Mucosa of descending colon (tissue), 3 donors: Measurements from ENCODE around the gene MAFG. TPM values are rescaled to one million over a fixed set of nuclear protein-coding genes. Genes with fewer than 3 reads are reported as not detected.

Experiments used
- ATAC-seq: fragments of 200-7000 bp; cut with Tn5 transposase; one replicate; pipeline ENCODE4 v1.9.1; 2020; ENCODE audit warnings: mild to moderate bottlenecking, moderate library complexity
- DNase-seq, 3 donors: peaks; one replicate each; pipeline ENCODE4 v3.0.0-alpha.2; 2020
- H3K36me3 ChIP-seq: fragments of 200-600 bp; one replicate; pipeline ENCODE4 v1.8.0; 2021; ENCODE audit warnings: low read depth, mild to moderate bottlenecking
- H3K4me1 ChIP-seq: fragments of 200-600 bp; one replicate; pipeline ENCODE4 v1.8.0; 2021; ENCODE audit warnings: low read depth, mild to moderate bottlenecking
- H3K4me3 ChIP-seq: fragments of 200-600 bp; one replicate; pipeline ENCODE4 v1.8.0; 2021; ENCODE audit warnings: mild to moderate bottlenecking
- H3K9me3 ChIP-seq: fragments of 200-600 bp; one replicate; pipeline ENCODE4 v1.8.0; 2021; ENCODE audit warnings: mild to moderate bottlenecking
- CTCF ChIP-seq: fragments of 200-600 bp; IDR thresholded peaks from one replicate; pipeline ENCODE4 v1.8.0; 2022; ENCODE audit warnings: antibody characterized with exemption, mild to moderate bottlenecking
- intact Hi-C, 2 donors: fragments of 100-400 bp; cut with DNase I in 1 of 2; cut with micrococcal nuclease in 1 of 2; formaldehyde crosslinking; loops; one replicate each; pipeline versions ENCODE4 v1.11.0 to v1.11.1; 2022; cut with DNase I, micrococcal nuclease
- total RNA-seq, 3 donors: library from RNA; stranded (reverse); fragmentation: NEBNext Ultra II Directional in 2 of 3; extraction: Animal tissue kit (Norgen Biotek cat#: 25700) in 2 of 3; gene quantifications; one replicate each; pipeline versions ENCODE4 v1.2.1 to v1.2.4, GENCODE V29; 2021 to 2023
- donor health status: DM: no; HTN: no; CAD: no; lungs with moderate emphysema.
- donor health status: DM: no; HTN: no; CAD: no.
- donor health status: DM: no; HTN: yes; CAD: no.

The MAFG gene
- total RNA-seq, 3 donors from 2014 or later, result 17.4 to 34.0 (median 21.1) TPM

DNA sequence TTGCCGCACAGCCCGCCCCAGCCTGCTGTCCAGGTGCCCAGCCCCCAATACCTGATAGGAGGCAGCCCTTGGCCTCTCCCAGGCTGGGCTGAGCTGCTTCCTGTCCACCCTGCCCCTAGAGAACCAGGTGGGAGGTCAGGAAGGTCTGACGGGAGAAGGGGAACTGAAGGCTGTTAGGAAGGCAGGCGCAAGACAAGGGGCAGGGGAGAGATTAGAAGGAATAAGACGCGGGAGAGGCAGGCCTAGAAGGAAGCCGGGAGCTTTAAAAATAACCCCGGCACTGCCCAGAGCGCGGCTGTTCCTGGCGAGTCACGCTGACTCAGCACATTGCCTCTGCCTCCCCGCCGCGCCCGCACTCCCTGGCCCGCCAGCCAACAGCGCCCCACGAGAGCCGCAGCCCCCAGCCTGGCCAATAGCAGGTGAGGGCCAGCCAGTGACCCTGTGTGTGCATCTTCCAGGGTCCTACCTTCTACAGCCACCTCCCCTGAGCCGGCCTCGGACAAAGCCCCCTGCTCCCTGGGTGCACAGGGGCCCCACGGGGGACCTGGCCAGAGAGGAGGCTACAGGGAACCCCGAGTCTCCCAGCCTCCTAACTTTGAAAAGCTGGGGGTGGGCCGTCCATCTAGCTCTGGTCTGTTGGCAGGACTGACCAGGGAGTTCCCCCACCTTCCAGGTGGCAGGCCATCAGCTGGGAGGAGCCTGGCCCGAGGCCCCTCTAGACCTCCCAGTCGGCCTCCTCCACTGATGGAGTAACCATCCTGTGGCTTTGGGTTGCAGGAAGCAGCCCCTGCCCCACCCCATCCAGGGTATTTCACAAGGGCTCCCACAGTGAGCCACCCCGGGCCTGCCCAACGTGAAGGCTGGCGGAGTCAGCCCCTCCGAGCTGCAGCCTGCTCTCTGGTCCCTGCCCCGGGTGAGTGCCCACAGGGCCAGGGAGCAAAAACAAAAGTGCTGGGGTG lies 4.0 kb downstream of the MAFG start:
- Histone ChIP-seq H3K9me3 (no peaks in the 10 kb centered on the region), H3K4me1 (peaks cover 59% of the 10 kb centered on the region), H3K4me3 (no peak overlapping the region), H3K36me3 (no peaks in the 10 kb centered on the region)
- DNase-seq (peak; percentile 83 to 88 (median 86)), ATAC-seq (peak; percentile 49)
- no peak for TF ChIP-seq CTCF
- intact Hi-C loops, result no loop called here

DNA sequence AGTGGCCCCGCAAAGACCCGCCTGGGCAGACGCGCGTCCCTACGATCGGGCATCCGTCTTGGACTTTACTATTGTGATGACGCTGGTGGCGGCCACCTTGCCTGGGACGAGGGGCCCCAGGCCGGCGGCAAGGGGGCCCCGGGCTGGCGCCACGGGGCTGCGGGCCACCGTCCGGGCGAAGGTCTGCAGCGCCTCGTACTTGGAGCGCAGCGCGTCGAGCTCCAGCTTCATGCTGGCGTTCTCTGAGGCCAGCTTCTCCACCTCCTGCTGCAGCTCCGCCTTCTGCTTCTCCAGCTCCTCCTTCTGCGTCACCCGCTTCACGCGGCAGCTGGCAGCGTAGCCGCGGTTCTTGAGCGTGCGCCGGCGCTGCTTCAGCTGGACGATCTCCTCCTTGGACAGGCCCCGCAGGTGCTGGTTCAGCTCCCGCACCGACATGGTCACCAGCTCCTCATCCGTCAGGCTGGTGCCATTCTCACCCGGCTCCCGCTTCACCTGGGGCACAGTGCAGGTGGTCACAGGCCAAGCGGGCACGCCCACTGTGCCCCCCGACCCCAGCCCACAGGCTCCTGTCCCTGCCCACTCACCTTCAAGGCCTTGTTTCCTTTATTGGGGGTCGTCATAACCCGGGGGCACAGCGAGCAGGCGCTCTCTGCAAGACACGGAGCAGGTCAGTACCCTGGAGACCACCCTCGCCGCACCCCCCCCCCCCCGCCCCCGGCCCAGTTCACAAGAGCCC lies 4.8 kb downstream of the MAFG start:
- Histone ChIP-seq H3K4me1 (peaks cover 56% of the 10 kb centered on the region), H3K9me3 (no peaks in the 10 kb centered on the region), H3K4me3 (no peak overlapping the region), H3K36me3 (no peaks in the 10 kb centered on the region)
- intact Hi-C loops, result no loop called here
- TF ChIP-seq CTCF, result no peak
- no peak for DNase-seq
- no peak for ATAC-seq

DNA sequence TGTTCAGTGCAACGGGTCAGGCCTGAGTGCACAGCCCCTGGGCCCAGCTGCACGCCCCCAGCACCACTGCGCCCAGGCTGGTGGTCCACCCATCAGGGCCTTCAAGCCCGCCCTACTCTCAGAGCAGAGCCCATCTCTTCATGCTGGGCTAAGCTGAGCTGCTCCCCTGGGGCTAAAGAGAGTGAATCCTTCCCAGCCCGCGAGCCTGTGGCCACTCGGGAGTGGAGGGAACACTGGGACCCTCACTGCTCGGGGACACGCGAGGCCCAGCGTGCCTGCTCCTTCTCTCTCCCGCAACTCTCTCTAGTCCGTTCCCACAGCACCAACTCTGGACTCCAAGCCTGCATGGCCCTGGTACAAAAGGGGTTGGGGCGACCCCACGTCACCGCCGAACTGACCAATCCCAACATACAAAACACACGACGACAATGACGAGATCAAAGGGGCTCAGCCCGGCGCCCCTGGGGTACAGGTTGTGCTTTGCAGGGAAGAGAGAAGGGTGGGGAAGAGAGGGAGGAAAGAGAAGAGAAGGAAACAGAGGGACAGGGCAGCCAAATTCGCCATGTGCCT lies 5.5 kb downstream of the MAFG start:
- DNase-seq, result no peak
- intact Hi-C loops, result no loop called here
- no peak for TF ChIP-seq CTCF
- Histone ChIP-seq H3K4me3 (no peak overlapping the region), H3K36me3 (no peaks in the 10 kb centered on the region), H3K4me1 (peaks cover 56% of the 10 kb centered on the region), H3K9me3 (no peaks in the 10 kb centered on the region)
- no peak for ATAC-seq

GRCh38 chr17:81921537-81921862 lies 6.0 kb downstream of the MAFG start:
- no peak for DNase-seq
- Histone ChIP-seq H3K9me3 (no peaks in the 10 kb centered on the region), H3K4me1 (peaks cover 60% of the 10 kb centered on the region), H3K4me3 (no peak overlapping the region), H3K36me3 (no peaks in the 10 kb centered on the region)
- intact Hi-C loops, result no loop called here
- no peak for ATAC-seq
- no peak for TF ChIP-seq CTCF

GRCh38 chr17:81920612-81921536 lies 6.7 kb downstream of the MAFG start:
- no peak for DNase-seq
- Histone ChIP-seq H3K4me1 (peaks cover 60% of the 10 kb centered on the region), H3K9me3 (no peaks in the 10 kb centered on the region), H3K36me3 (no peaks in the 10 kb centered on the region), H3K4me3 (no peak overlapping the region)
- no peak for TF ChIP-seq CTCF
- intact Hi-C loops, result no loop called here
- ATAC-seq, result no peak
